Activated B cell treated with CpG ODN at 0.5 μM for 24 hours (primary cell): ENCODE data around the gene IL19. TPM values are rescaled to one million over a fixed set of nuclear protein-coding genes. Genes with fewer than 3 reads are reported as not detected.

Source experiments
- ATAC-seq: fragments of 200-7000 bp; cut with Tn5 transposase; one replicate; pipeline ENCODE4 v1.10.0; 2021; ENCODE audit warnings: low read depth, mild to moderate bottlenecking, moderate library complexity
- CTCF ChIA-PET: fragments of 350-600 bp; sonication (Branson Sonifier 250); formaldehyde crosslinking; loops from one replicate; lab custom pipeline; 2021; ENCODE audit warnings: antibody characterized with exemption; lab: Charles Lee
- POLR2A ChIA-PET: fragments of 350-600 bp; sonication (Branson Sonifier 250); formaldehyde crosslinking; loops from one replicate; lab custom pipeline; 2021; ENCODE audit warnings: antibody characterized with exemption; lab: Charles Lee
- DNase-seq: peaks from one replicate; pipeline ENCODE4 v3.0.0; 2022
- H3K27ac Mint-ChIP-seq: one replicate; pipeline ENCODE4 v1.8.0; 2020; ENCODE audit warnings: mixed read lengths
- H3K27me3 Mint-ChIP-seq: one replicate; pipeline ENCODE4 v1.8.0; 2021; ENCODE audit warnings: mixed read lengths
- H3K36me3 Mint-ChIP-seq: one replicate; pipeline ENCODE4 v1.8.0; 2021; ENCODE audit warnings: low read depth, mixed read lengths
- H3K4me1 Mint-ChIP-seq: one replicate; pipeline ENCODE4 v1.8.0; 2021; ENCODE audit warnings: mixed read lengths
- H3K4me3 Mint-ChIP-seq: one replicate; pipeline ENCODE4 v1.8.0; 2020; ENCODE audit warnings: mild to moderate bottlenecking, mixed read lengths
- H3K9me3 Mint-ChIP-seq: one replicate; pipeline ENCODE4 v1.8.0; 2020; ENCODE audit warnings: mixed read lengths
- intact Hi-C: fragments of 100-400 bp; cut with micrococcal nuclease; formaldehyde crosslinking; loops from one replicate; pipeline ENCODE4 v1.15.1; 2024
- total RNA-seq: library from RNA; stranded (reverse); gene quantifications from 2 replicates; pipeline ENCODE4 v1.2.3, GENCODE V29; 2022
- TF ChIP-seq, protein P1 (sequence below): fragments of 200-600 bp; IDR thresholded peaks from one replicate; pipeline ENCODE4 v1.8.0; 2022; ENCODE audit warnings: antibody characterized with exemption, mild to moderate bottlenecking

Gene IL19
- total RNA-seq, 1 donor from 2014 or later = not detected

DNA sequence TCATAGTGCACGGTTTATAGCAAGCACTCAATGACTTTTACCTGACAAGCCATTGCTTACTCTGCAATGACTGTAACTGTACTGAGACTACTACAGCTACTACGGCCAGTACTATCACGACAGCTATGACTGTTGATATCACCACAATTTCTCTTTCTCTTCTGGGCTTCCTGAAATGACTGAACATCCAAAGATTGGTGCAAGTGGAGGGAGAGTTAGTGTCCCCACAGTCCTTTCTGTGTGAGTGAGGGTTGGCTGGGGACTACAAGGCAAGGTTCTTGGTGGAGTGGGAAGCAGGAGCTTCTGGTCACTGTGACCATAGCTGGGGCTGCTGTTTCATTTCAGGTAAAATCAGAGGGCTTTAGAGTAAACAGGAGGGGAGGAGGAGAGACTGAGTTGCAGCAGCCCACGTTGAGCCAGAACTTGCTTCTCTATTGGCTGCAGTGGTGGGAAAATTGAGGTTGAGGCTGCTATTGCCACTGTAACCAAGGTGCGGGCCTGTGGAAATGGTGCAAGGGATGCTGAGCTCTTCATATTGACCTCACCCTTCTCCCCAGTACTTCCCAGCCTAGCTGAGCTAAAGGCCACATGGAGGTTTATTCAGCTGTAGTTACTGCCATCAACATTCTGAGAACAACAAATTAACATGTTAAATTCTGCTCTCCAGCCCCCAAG, 15.8 kb downstream of the IL19 start:
- Mint-ChIP-seq H3K27ac (peak overlapping the region; percentile 0), H3K27me3 (no peaks in the 10 kb centered on the region), H3K4me1 (peaks cover 70% of the 10 kb centered on the region), H3K4me3 (no peak overlapping the region), H3K36me3 (no peaks in the 10 kb centered on the region), H3K9me3 (no peaks in the 10 kb centered on the region)
- POLR2A ChIA-PET = interaction anchor here (0.6 to 1.7 kb wide), 5 partner anchors 12 to 319 kb away, joined by 3 to 4 read pairs (median 3); no protein-coding TSS in a partner anchor
- ATAC-seq (no peak), DNase-seq (no peak)
- TF ChIP-seq, protein P1, sequence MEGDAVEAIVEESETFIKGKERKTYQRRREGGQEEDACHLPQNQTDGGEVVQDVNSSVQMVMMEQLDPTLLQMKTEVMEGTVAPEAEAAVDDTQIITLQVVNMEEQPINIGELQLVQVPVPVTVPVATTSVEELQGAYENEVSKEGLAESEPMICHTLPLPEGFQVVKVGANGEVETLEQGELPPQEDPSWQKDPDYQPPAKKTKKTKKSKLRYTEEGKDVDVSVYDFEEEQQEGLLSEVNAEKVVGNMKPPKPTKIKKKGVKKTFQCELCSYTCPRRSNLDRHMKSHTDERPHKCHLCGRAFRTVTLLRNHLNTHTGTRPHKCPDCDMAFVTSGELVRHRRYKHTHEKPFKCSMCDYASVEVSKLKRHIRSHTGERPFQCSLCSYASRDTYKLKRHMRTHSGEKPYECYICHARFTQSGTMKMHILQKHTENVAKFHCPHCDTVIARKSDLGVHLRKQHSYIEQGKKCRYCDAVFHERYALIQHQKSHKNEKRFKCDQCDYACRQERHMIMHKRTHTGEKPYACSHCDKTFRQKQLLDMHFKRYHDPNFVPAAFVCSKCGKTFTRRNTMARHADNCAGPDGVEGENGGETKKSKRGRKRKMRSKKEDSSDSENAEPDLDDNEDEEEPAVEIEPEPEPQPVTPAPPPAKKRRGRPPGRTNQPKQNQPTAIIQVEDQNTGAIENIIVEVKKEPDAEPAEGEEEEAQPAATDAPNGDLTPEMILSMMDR = no peak
- intact Hi-C loops = no loop called here
- CTCF ChIA-PET = interaction anchor here (1.2 to 1.3 kb wide), 2 partner anchors 8 to 60 kb away, joined by 3 read pairs; no protein-coding TSS in a partner anchor

DNA sequence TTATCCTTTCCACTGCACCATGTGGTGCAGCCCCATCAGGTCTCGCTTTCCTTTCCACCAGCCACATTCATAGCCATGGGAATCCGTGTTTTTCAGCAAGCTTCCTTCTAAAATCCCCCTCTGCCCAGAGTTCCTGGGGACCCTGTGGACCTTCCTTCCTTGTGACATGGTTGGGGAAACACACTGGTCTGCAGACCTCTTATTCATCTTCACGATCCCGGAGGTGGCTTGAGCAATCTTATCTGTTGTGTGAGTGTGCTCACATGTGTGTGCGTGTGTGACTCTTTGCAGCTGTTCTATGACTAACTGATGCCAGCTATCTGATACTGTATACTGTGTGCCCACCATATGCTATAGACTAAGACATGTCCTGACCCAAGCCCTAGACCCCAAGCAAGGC, 17.3 kb downstream of the IL19 start:
- ChIA-PET POLR2A (interaction anchor here (0.6 kb wide), 2 partner anchors 11 to 26 kb away, joined by 3 read pairs; no protein-coding TSS in a partner anchor), CTCF (interaction anchor here (1.0 kb wide), 1 partner anchor 53 kb away, joined by 3 read pairs; no protein-coding TSS in a partner anchor)
- peaks cover 75% of the 10 kb centered on the region for H3K4me1 Mint-ChIP-seq
- no peaks in the 10 kb centered on the region for H3K36me3 Mint-ChIP-seq
- intact Hi-C loops = no loop called here
- TF ChIP-seq, protein P1 = no peak
- no peaks in the 10 kb centered on the region for H3K9me3 Mint-ChIP-seq
- ATAC-seq (no peak), DNase-seq (no peak)
- no peaks in the 10 kb centered on the region for H3K27me3 Mint-ChIP-seq
- no peak overlapping the region for H3K4me3 Mint-ChIP-seq
- H3K27ac Mint-ChIP-seq = peak overlapping the region; percentile 1

DNA sequence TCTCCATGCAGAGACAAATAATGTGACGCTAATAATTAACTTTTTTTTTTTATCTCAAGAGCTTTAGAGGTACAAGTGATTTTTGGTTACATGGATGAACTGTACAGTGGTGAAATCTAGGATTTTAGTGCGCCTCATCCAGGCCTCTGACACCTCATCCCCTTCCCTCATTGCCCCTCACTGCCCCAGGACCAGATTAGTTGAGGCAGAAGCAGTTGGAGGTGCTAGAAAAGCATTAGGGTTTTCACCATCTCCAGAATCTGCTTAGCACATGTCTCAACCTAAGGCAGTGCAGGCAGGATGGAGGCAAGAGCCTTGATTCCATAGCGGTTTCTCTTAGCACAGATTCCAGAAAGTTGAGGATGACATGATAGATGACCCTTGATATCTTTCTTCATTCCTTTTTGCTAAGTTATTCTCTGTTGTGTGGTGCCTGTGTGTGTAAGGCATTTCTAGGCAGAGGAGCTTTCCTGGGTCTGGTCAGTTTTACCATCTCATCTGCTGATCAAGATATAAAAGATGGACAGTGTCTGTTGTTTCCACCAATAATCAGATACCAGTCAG, 18.0 kb downstream of the IL19 start:
- no peaks in the 10 kb centered on the region for H3K9me3 Mint-ChIP-seq
- TF ChIP-seq, protein P1 = no peak
- CTCF ChIA-PET = interaction anchor here (1.0 kb wide), 1 partner anchor 54 kb away, joined by 3 read pairs; no protein-coding TSS in a partner anchor
- no peak for DNase-seq
- POLR2A ChIA-PET = interaction anchor here (0.6 to 1.7 kb wide), 4 partner anchors 12 to 49 kb away, joined by 3 to 5 read pairs (median 3); no protein-coding TSS in a partner anchor
- no peaks in the 10 kb centered on the region for H3K27me3 Mint-ChIP-seq
- H3K36me3 Mint-ChIP-seq = no peaks in the 10 kb centered on the region
- H3K27ac Mint-ChIP-seq = no peak overlapping the region
- no peak for ATAC-seq
- H3K4me1 Mint-ChIP-seq = peaks cover 76% of the 10 kb centered on the region
- intact Hi-C loops = no loop called here
- no peak overlapping the region for H3K4me3 Mint-ChIP-seq

DNA sequence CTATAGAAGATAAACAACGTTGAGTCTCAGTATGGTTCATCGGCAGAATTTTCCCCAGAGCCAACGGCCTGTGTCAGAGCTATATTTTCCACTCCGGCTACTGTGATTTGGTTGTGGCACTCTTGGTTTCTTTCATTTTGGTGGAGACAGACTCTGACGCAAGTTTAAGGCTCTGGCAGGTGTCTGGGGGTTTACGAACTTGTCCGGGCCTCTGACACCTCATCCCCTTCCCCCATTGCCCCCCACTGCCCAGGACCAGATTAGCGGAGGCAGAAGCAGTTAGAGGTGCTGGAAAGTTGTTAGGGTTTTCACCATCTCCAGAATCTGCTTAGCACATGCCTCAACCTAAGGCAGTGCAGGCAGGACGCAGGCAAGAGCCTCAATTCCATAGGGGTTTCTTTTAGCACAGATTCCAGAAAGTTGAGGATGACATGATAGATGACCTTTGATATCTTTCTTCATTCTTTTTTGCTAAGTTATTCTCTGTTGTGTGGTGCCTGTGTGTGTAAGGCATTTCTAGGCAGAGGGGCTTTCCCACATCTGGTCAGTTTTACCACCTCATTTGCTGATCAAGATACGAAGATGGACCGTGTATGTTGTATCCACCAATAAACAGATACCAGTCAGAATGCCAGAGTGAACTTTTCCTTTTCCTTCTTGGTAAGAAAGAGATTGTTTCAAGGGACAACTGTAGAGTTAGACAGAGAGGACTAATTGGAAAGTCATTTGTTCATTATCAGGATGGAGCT, 20.1 kb downstream of the IL19 start:
- TF ChIP-seq, protein P1 = no peak
- H3K27ac Mint-ChIP-seq = peak overlapping the region; percentile 94
- peak overlapping the region; percentile 78 for H3K4me3 Mint-ChIP-seq
- intact Hi-C loops = loop anchor here (1.0 to 5.0 kb wide), 4 partner anchors 8 to 117 kb away; no protein-coding TSS in a partner anchor
- no peak for DNase-seq
- peak; percentile 59 for ATAC-seq
- H3K27me3 Mint-ChIP-seq = no peaks in the 10 kb centered on the region
- CTCF ChIA-PET = interaction anchor here (0.7 to 1.7 kb wide), 3 partner anchors 17 to 56 kb away, joined by 3 to 5 read pairs (median 4); no protein-coding TSS in a partner anchor
- H3K4me1 Mint-ChIP-seq = peaks cover 76% of the 10 kb centered on the region
- H3K36me3 Mint-ChIP-seq = no peaks in the 10 kb centered on the region
- H3K9me3 Mint-ChIP-seq = no peaks in the 10 kb centered on the region
- POLR2A ChIA-PET = interaction anchor here (0.6 to 2.5 kb wide), 14 partner anchors 8 to 1018 kb away, joined by 3 to 16 read pairs (median 4); partner anchors contain the start of gene IL10
